NK-92 (cell line): ENCODE data around the gene PSMB2.
"Not testable (repeated sequence)": the region's sequence is repeated elsewhere in the genome, so short reads cannot be mapped to it uniquely, and the experiment has no call there.

Experiments used
- DNase-seq: peaks from one replicate; lab custom pipeline; 2025; ENCODE audit not compliant: unreplicated experiment; lab: John Stamatoyannopoulos, UW

Gene PSMB2

GRCh38 chr1:35641233-35641866 is at the start of gene PSMB2:
Gene PSMB2 (minus strand): TSS chr1:35641526. CDS start chr1:35641432, 94 bp downstream.
- peak; percentile 71 for DNase-seq

- no peak for DNase-seq
Observed at GRCh38 chr1:35691080-35691479, 49.8 kb upstream of the PSMB2 start.

- not testable (repeated sequence) for DNase-seq
Observed at GRCh38 chr1:35690103-35690502, 48.8 kb upstream of the PSMB2 start.

- DNase-seq = no peak
Observed at GRCh38 chr1:35688161-35688560, 46.8 kb upstream of the PSMB2 start.

- DNase-seq = no peak
Observed at GRCh38 chr1:35683012-35683411, 41.7 kb upstream of the PSMB2 start.

GRCh38 chr1:35680271-35680670 is 38.9 kb upstream of the PSMB2 start:
- no peak for DNase-seq

GRCh38 chr1:35675773-35676172 is 34.4 kb upstream of the PSMB2 start:
- no peak for DNase-seq

GRCh38 chr1:35674111-35674510 is 32.8 kb upstream of the PSMB2 start:
- no peak for DNase-seq

GRCh38 chr1:35672116-35672515 is 30.8 kb upstream of the PSMB2 start:
- DNase-seq = no peak

GRCh38 chr1:35668506-35668905 is 27.2 kb upstream of the PSMB2 start:
- DNase-seq = no peak

- no peak for DNase-seq
Observed at GRCh38 chr1:35666916-35667315, 25.6 kb upstream of the PSMB2 start.

- DNase-seq = no peak
Observed at GRCh38 chr1:35666216-35666615, 24.9 kb upstream of the PSMB2 start.

- no peak for DNase-seq
Observed at GRCh38 chr1:35663434-35663833, 22.1 kb upstream of the PSMB2 start.

- no peak for DNase-seq
Observed at GRCh38 chr1:35661474-35661795, 20.1 kb upstream of the PSMB2 start.

GRCh38 chr1:35660581-35661473 is 19.5 kb upstream of the PSMB2 start:
- no peak for DNase-seq

- DNase-seq = no peak
Observed at GRCh38 chr1:35659589-35659988, 18.3 kb upstream of the PSMB2 start.

- DNase-seq = no peak
Observed at GRCh38 chr1:35657851-35658250, 16.5 kb upstream of the PSMB2 start.

- DNase-seq = no peak
Observed at GRCh38 chr1:35656863-35657232, 15.5 kb upstream of the PSMB2 start.

- no peak for DNase-seq
Observed at GRCh38 chr1:35656148-35656862, 15.0 kb upstream of the PSMB2 start.

- no peak for DNase-seq
Observed at GRCh38 chr1:35655196-35655595, 13.9 kb upstream of the PSMB2 start.

GRCh38 chr1:35650416-35650815 is 9.1 kb upstream of the PSMB2 start:
- DNase-seq = no peak

GRCh38 chr1:35646043-35646442 is 4.7 kb upstream of the PSMB2 start:
- no peak for DNase-seq
